ENCODE measurements around the gene TCN1.

The TCN1 gene

GRCh38 chr11:59807047-59807610, 59.2 kb downstream of the TCN1 start:
- TF ChIP-seq POLR2A (IDR thresholded peaks at IDR 0.05; ENCODE audit: low read depth, low read length), result no peak
- DNase-seq (ENCODE audit: insufficient read length, low spot score), result no peak
- FAIRE-seq, result no peak

GRCh38 chr11:59804061-59804460, 62.2 kb downstream of the TCN1 start:
- DNase-seq (ENCODE audit: insufficient read length, low spot score) (no peak), FAIRE-seq (no peak)
- TF ChIP-seq POLR2A (IDR thresholded peaks at IDR 0.05; ENCODE audit: low read depth, low read length), result no peak

Data from H54 (cell line).